ENCODE measurements around the gene IMPDH1.

The IMPDH1 gene

GRCh38 chr7:128434413-128435326, 24.9 kb upstream of the IMPDH1 start:
- no peak for DNase-seq (ENCODE audit: low spot score)

- DNase-seq (ENCODE audit: low spot score) = no peak
These were observed 22.0 kb upstream of the IMPDH1 start for GRCh38 chr7:128431754-128432153.

GRCh38 chr7:128431221-128431620, 21.4 kb upstream of the IMPDH1 start:
- DNase-seq (ENCODE audit: low spot score) = no peak

GRCh38 chr7:128430207-128430606, 20.4 kb upstream of the IMPDH1 start:
- no peak for DNase-seq (ENCODE audit: low spot score)

- peak; percentile 61 for DNase-seq (ENCODE audit: low spot score)
These were observed 17.6 kb upstream of the IMPDH1 start for GRCh38 chr7:128427289-128427891.

GRCh38 chr7:128425850-128426249, 16.1 kb upstream of the IMPDH1 start:
- DNase-seq (ENCODE audit: low spot score) = peak; percentile 62

GRCh38 chr7:128424686-128425275, 15.0 kb upstream of the IMPDH1 start:
- no peak for DNase-seq (ENCODE audit: low spot score)

GRCh38 chr7:128422842-128423241, 13.1 kb upstream of the IMPDH1 start:
- no peak for DNase-seq (ENCODE audit: low spot score)

- no peak for DNase-seq (ENCODE audit: low spot score)
These were observed 12.3 kb upstream of the IMPDH1 start for GRCh38 chr7:128422037-128422436.

- DNase-seq (ENCODE audit: low spot score) = no peak
These were observed 11.6 kb upstream of the IMPDH1 start for GRCh38 chr7:128421384-128421783.

GRCh38 chr7:128420773-128421172, 11.0 kb upstream of the IMPDH1 start:
- no peak for DNase-seq (ENCODE audit: low spot score)

GRCh38 chr7:128419257-128419656, 9.5 kb upstream of the IMPDH1 start:
- no peak for DNase-seq (ENCODE audit: low spot score)

GRCh38 chr7:128417071-128417470, 7.3 kb upstream of the IMPDH1 start:
- DNase-seq (ENCODE audit: low spot score) = no peak

GRCh38 chr7:128415217-128415785, 5.5 kb upstream of the IMPDH1 start:
- DNase-seq (ENCODE audit: low spot score) = no peak

GRCh38 chr7:128410451-128410753, 620 bp upstream of the IMPDH1 start:
- DNase-seq (ENCODE audit: low spot score) = no peak

GRCh38 chr7:128408709-128409595, 830 bp downstream of the IMPDH1 start:
- no peak for DNase-seq (ENCODE audit: low spot score)

GRCh38 chr7:128407751-128408708, 1.8 kb downstream of the IMPDH1 start:
- no peak for DNase-seq (ENCODE audit: low spot score)

GRCh38 chr7:128407233-128407589, 2.6 kb downstream of the IMPDH1 start:
- DNase-seq (ENCODE audit: low spot score) = no peak

- DNase-seq (ENCODE audit: low spot score) = no peak
These were observed 3.2 kb downstream of the IMPDH1 start for GRCh38 chr7:128406314-128407232.

All from hematopoietic multipotent progenitor cell treated with erythropoietin and hydrocortisone succinate and interleukin-3 and kit ligand, for 15 days (in vitro differentiated cells).